Omental fat pad (tissue), 4 donors: Measurements from ENCODE around the gene PRKCA. TPM values are rescaled to one million over a fixed set of nuclear protein-coding genes. Genes with fewer than 3 reads are reported as not detected.
"Not testable (repeated sequence)": the region's sequence is repeated elsewhere in the genome, so short reads cannot be mapped to it uniquely, and the experiment has no call there.

Source experiments
- ATAC-seq: fragments of 150-250 bp; one replicate; pipeline ENCODE4 v1.9.1; 2016; ENCODE audit warnings: mild to moderate bottlenecking, moderate library complexity; ENCODE audit not compliant: low FRiP score
- DNase-seq: peaks from one replicate; pipeline ENCODE4 v3.0.0-alpha.2; 2019; ENCODE audit warnings: low spot score
- total RNA-seq, 4 donors: library from RNA; depleted of rRNA; stranded (reverse); fragments of >200 nt; gene quantifications; one replicate each; pipeline ENCODE4 v1.1.0, GENCODE V29; 2016
- TF ChIP-seq, protein P1 (sequence below), 3 donors: fragments of 450-650 bp; IDR thresholded peaks; one replicate each; pipeline ENCODE4 v1.5.1; 2016 to 2017; ENCODE audit warnings: antibody characterized with exemption in 3 of 3, mild to moderate bottlenecking in 3 of 3, moderate library complexity in 2 of 3

PRKCA gene
- total RNA-seq, 4 donors from 2014 or later = 6.7 to 14.3 (median 10.3) TPM

DNA sequence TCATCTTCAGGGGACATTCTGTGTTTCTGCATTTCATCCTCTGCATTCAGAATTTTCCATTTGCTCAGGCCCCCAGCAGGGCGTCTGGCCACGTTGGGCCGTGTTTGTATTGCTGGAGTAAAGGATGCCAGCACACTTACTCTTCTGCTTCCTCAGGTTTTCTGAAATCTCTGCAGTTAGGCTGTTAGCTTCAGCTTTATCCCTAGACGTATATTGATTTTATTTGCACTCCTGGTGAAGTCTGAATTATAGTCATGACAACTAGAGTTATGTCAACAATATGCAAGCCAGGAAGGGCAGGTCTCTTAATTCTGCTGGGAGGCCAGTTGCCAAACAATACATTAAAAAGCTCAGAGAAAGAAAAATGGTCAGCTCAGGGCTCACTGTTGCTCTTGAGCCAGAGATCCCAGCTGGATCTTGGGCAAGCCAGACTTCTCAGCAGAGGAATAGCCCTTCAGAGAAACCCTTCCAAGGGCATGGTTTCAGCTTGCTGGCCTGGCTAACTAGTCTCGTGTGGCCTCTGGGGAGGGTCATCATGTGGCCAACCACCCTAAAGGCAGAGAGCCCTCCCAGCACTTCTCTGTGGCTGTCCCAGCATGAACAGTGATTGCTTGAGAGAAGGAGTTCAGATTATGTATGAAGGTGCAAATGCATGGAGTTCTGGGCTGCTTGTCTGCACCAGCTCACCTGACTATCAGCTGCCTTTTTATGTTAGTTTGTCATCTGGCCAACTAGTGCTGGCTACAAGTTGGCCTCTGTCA lies 422.3 kb downstream of the PRKCA start:
- TF ChIP-seq, protein P1, sequence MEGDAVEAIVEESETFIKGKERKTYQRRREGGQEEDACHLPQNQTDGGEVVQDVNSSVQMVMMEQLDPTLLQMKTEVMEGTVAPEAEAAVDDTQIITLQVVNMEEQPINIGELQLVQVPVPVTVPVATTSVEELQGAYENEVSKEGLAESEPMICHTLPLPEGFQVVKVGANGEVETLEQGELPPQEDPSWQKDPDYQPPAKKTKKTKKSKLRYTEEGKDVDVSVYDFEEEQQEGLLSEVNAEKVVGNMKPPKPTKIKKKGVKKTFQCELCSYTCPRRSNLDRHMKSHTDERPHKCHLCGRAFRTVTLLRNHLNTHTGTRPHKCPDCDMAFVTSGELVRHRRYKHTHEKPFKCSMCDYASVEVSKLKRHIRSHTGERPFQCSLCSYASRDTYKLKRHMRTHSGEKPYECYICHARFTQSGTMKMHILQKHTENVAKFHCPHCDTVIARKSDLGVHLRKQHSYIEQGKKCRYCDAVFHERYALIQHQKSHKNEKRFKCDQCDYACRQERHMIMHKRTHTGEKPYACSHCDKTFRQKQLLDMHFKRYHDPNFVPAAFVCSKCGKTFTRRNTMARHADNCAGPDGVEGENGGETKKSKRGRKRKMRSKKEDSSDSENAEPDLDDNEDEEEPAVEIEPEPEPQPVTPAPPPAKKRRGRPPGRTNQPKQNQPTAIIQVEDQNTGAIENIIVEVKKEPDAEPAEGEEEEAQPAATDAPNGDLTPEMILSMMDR (IDR thresholded peaks at IDR 0.05) = no peak
- ATAC-seq = no peak
- DNase-seq = no peak

DNA sequence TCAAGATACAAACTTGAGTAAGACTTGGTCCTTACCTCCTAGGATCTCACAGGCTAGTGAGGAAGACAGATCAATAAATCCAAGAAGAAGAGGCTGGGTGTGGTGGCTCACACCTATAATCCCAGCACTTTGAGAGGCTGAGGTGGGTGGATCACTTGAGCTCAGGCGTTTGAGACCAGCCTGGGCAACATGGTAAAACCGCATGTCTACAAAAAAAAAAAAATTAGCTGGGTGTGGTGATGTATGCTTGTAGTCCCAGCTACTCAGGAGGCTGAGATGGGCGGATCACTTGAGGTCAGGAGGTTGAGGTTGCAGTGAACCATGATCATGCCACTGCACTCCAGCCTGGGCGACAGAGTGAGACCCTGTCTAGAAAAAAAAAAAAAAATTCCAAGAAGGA lies 423.0 kb downstream of the PRKCA start:
- not testable (repeated sequence) for DNase-seq, ATAC-seq

GRCh38 chr17:66725956-66726355 lies 423.5 kb downstream of the PRKCA start:
- TF ChIP-seq, protein P1 (IDR thresholded peaks at IDR 0.05) = no peak
- DNase-seq = no peak
- no peak for ATAC-seq

DNA sequence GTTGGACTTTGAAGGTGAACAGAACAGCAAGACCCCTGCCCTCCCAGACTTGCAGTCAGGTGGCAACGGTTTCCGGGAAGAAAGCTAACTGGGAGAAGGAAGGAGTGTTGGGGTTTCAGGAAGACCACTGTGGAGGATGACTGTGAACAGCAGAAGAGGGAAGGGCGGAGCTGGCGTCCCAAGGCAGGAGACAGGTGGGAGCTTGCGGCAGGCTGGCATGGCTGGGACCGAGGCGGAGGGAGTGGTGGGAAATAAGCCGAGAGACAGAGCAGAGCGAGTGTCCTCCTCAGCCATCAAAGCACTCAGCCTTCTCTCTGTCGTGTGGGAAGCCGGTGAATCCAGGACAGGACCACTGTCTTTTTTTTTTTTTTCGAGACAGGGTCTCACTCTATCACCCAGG lies 424.0 kb downstream of the PRKCA start:
- ATAC-seq (no peak), DNase-seq (no peak)
- TF ChIP-seq, protein P1 (IDR thresholded peaks at IDR 0.05) = no peak

DNA sequence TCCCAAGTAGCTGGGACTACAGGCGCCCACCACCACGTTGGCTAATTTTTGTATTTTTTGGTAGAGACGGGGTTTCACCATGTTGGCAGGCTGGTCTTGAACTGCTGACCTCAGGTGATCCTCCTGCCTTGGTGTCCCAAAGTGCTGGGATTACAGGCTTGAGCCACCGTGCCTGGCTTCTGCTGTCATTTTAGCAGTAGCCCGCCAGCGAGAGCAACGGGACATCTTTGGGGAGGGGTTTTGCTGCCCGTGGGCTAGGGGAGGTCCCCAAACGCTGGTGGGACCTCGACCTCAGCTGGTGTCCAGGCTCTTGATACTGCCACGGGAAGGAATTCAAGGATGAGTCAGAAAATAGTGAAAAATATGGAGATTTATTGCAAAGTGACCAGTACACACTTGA lies 424.4 kb downstream of the PRKCA start:
- ATAC-seq (no peak), DNase-seq (no peak)

GRCh38 chr17:66727634-66728570 lies 425.5 kb downstream of the PRKCA start:
- ATAC-seq = no peak
- peak; percentile 25 for DNase-seq
- TF ChIP-seq, protein P1 (IDR thresholded peaks at IDR 0.05) = no peak

More for the DNA sequence above, 424.4 kb downstream of the PRKCA start:
- TF ChIP-seq, protein P1 (IDR thresholded peaks at IDR 0.05) = no peak

DNA sequence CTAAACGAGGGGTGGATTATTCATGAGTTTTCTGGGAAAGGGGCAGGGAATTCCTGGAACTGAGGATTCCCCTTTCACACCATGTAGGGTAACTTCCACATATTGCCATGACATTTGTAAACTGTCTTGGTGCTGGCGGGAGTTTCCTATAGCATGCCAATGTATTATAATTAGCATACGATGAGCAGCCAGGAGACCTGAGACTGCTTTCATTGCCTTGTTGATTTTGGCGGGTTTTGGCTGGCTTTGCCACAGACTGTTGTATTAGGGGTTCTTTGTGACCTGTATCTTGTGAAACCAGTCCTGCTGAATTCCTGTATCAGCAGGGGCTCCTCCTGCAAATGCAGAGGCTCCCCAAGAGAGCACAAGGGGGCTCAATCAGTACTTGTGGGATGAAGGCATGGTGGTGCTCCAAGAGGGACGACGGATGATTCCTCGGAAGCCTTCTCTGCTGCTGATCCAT lies 428.1 kb downstream of the PRKCA start:
- TF ChIP-seq, protein P1 (IDR thresholded peaks at IDR 0.05) = no peak
- no peak for ATAC-seq
- DNase-seq = no peak
